Peyer's patch (tissue), 4 donors: ENCODE results near the gene RTN4IP1.

Source experiments
- CTCF ChIP-seq, 6 experiments: fragments of 450-650 bp in 4 of 6; fragments of 200-600 bp in 2 of 6; sonication (generic) in 1 of 6; IDR thresholded peaks; one replicate each; pipeline ENCODE4 v1.5.1; 2017 to 2019; ENCODE audit warnings: antibody characterized with exemption in 6 of 6, mild to moderate bottlenecking in 3 of 6, moderate library complexity in 1 of 6
- POLR2A ChIP-seq, 2 donors: fragments of 450-650 bp; IDR thresholded peaks; one replicate each; pipeline ENCODE4 v1.5.1; 2017; ENCODE audit warnings: antibody characterized with exemption in 2 of 2, mild to moderate bottlenecking in 2 of 2, moderate library complexity in 2 of 2

GRCh38 chr6:106525882-106526275 is 103.4 kb downstream of the RTN4IP1 start:
- TF ChIP-seq CTCF (IDR thresholded peaks at IDR 0.05) (no peak), POLR2A (IDR thresholded peaks at IDR 0.05) (no peak)
